Activated CD8-positive, alpha-beta T cell treated with anti-CD3 and anti-CD28 coated beads for 36 hours (primary cell): ENCODE data around the gene MYOD1. TPM values are rescaled to one million over a fixed set of nuclear protein-coding genes. Genes with fewer than 3 reads are reported as not detected.

ENCODE experiments used
- ATAC-seq: fragments of 200-7000 bp; cut with Tn5 transposase; one replicate; pipeline ENCODE4 v1.10.0; 2021; ENCODE audit warnings: mild to moderate bottlenecking, moderate library complexity
- CTCF ChIA-PET: fragments of 350-600 bp; sonication (Branson Sonifier 250); formaldehyde crosslinking; loops from one replicate; lab custom pipeline; 2021; ENCODE audit warnings: antibody characterized with exemption; lab: Charles Lee
- POLR2A ChIA-PET: fragments of 350-600 bp; sonication (Branson Sonifier 250); formaldehyde crosslinking; loops from one replicate; lab custom pipeline; 2021; ENCODE audit warnings: antibody characterized with exemption; lab: Charles Lee
- DNase-seq: peaks from one replicate; pipeline ENCODE4 v3.0.0-alpha.2; 2020
- H3K27ac Mint-ChIP-seq: one replicate; pipeline ENCODE4 v1.8.0; 2021; ENCODE audit warnings: mild to moderate bottlenecking, mixed read lengths
- H3K27me3 Mint-ChIP-seq: one replicate; pipeline ENCODE4 v1.8.0; 2021; ENCODE audit warnings: mixed read lengths
- H3K36me3 Mint-ChIP-seq: one replicate; pipeline ENCODE4 v1.8.0; 2021; ENCODE audit warnings: low read depth, mixed read lengths
- H3K4me1 Mint-ChIP-seq: one replicate; pipeline ENCODE4 v1.8.0; 2021; ENCODE audit warnings: low read depth, mixed read lengths
- H3K4me3 Mint-ChIP-seq: one replicate; pipeline ENCODE4 v1.8.0; 2021; ENCODE audit warnings: mild to moderate bottlenecking, moderate library complexity, mixed read lengths
- H3K9me3 Mint-ChIP-seq: one replicate; pipeline ENCODE4 v1.8.0; 2021; ENCODE audit warnings: mixed read lengths
- intact Hi-C: fragments of 100-400 bp; cut with micrococcal nuclease; formaldehyde crosslinking; loops from one replicate; pipeline ENCODE4 v1.10.0; 2022
- total RNA-seq, 2 experiments: library from RNA; stranded (reverse); gene quantifications; one replicate each; pipeline ENCODE4 v1.2.3, GENCODE V29; 2021
- TF ChIP-seq, protein P1 (sequence below): fragments of 200-600 bp; IDR thresholded peaks from one replicate; pipeline ENCODE4 v1.8.0; 2022; ENCODE audit warnings: antibody characterized with exemption, mild to moderate bottlenecking

The MYOD1 gene
- total RNA-seq, result not detected

DNA sequence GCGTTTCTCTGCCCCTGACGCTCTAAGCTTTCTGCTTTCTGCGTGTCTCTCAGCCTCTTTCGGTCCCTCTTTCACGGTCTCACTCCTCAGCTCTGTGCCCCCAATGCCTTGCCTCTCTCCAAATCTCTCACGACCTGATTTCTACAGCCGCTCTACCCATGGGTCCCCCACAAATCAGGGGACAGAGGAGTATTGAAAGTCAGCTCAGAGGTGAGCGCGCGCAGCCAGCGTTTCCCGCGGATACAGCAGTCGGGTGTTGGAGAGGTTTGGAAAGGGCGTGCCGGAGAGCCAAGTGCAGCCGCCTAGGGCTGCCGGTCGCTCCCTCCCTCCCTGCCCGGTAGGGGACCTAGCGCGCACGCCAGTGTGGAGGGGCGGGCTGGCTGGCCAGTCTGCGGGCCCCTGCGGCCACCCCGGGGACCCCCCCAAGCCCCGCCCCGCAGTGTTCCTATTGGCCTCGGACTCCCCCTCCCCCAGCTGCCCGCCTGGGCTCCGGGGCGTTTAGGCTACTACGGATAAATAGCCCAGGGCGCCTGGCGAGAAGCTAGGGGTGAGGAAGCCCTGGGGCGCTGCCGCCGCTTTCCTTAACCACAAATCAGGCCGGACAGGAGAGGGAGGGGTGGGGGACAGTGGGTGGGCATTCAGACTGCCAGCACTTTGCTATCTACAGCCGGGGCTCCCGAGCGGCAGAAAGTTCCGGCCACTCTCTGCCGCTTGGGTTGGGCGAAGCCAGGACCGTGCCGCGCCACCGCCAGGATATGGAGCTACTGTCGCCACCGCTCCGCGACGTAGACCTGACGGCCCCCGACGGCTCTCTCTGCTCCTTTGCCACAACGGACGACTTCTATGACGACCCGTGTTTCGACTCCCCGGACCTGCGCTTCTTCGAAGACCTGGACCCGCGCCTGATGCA lies at the start of gene MYOD1:
Gene MYOD1 (plus strand): TSS at position 544 of the 910 bp plus-strand sequence. CDS start 212 bp downstream, at position 756.
- H3K4me1 Mint-ChIP-seq, result peaks cover 2% of the 10 kb centered on the region
- POLR2A ChIA-PET, result interaction anchor here (0.6 kb wide), 1 partner anchor 721 kb away, joined by 4 read pairs; no protein-coding TSS in a partner anchor

DNA sequence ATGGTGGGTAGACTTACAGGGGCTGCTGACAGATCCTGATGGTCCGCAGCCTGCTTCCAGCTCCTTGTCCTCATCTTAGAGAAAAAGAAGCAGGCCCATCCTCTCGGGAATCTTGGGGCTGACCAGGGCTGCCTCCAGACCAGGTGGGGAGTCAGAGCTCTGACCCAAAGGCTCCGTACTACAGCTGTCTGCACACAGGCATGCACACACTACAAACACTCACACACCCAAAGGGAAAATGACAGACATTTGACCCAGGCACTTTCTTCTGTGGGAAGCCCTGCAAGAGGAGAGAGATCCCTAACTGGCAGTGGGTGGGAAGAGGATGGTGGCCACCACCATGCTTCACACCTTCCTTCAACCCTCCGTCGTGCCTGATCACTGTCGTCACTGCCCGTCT lies 46.9 kb upstream of the MYOD1 start:
- Mint-ChIP-seq H3K4me1 (no peaks in the 10 kb centered on the region), H3K4me3 (no peak overlapping the region), H3K36me3 (no peaks in the 10 kb centered on the region), H3K27ac (no peak overlapping the region), H3K27me3 (peaks cover 23% of the 10 kb centered on the region), H3K9me3 (peaks cover 7% of the 10 kb centered on the region)
- ATAC-seq, result no peak
- ChIA-PET POLR2A (no interaction called here), CTCF (interaction anchor here (1.4 kb wide), 1 partner anchor 59 kb away, joined by 3 read pairs; no protein-coding TSS in a partner anchor)
- no peak for DNase-seq
- TF ChIP-seq, protein P1, sequence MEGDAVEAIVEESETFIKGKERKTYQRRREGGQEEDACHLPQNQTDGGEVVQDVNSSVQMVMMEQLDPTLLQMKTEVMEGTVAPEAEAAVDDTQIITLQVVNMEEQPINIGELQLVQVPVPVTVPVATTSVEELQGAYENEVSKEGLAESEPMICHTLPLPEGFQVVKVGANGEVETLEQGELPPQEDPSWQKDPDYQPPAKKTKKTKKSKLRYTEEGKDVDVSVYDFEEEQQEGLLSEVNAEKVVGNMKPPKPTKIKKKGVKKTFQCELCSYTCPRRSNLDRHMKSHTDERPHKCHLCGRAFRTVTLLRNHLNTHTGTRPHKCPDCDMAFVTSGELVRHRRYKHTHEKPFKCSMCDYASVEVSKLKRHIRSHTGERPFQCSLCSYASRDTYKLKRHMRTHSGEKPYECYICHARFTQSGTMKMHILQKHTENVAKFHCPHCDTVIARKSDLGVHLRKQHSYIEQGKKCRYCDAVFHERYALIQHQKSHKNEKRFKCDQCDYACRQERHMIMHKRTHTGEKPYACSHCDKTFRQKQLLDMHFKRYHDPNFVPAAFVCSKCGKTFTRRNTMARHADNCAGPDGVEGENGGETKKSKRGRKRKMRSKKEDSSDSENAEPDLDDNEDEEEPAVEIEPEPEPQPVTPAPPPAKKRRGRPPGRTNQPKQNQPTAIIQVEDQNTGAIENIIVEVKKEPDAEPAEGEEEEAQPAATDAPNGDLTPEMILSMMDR, result no peak
- intact Hi-C loops, result no loop called here

More for the DNA sequence above, at the start of gene MYOD1:
- Mint-ChIP-seq H3K9me3 (no peaks in the 10 kb centered on the region), H3K27me3 (peaks cover 34% of the 10 kb centered on the region), H3K27ac (no peak within 1 kb of the TSS), H3K4me3 (no peak within 1 kb of the TSS), H3K36me3 (no peaks in the 10 kb centered on the region)
- ATAC-seq (no peak), DNase-seq (no peak)
- CTCF ChIA-PET, result interaction anchor here (6.9 kb wide), 1 partner anchor 12 kb away, joined by 55 read pairs; no protein-coding TSS in a partner anchor
- TF ChIP-seq, protein P1, result no peak
- intact Hi-C loops, result loop anchor here (10.0 kb wide), 1 partner anchor 124 kb away; no protein-coding TSS in a partner anchor

DNA sequence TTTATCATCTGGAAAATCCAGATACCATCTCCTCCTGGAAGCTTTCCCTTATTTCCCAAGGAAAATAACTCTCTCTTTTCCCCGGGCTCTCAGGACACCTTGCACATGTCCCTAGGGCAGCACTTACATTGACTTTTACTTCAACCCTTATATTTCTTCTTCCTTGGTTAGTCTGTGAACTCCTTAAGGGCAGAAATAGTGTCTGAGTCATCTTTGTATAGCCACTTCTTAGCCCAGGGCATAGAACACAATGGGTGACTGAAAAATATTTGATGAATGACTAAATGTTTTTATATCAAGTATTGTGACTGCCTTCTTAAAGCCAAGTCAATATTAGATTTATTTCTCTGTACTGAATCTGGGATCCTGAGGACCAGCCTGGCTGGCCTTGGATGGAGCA lies 45.4 kb upstream of the MYOD1 start:
- DNase-seq (no peak), ATAC-seq (no peak)
- POLR2A ChIA-PET, result no interaction called here
- H3K9me3 Mint-ChIP-seq, result peaks cover 7% of the 10 kb centered on the region
- peaks cover 25% of the 10 kb centered on the region for H3K27me3 Mint-ChIP-seq
- CTCF ChIA-PET, result no interaction called here
- H3K4me3 Mint-ChIP-seq, result no peak overlapping the region
- no peak overlapping the region for H3K27ac Mint-ChIP-seq
- intact Hi-C loops, result no loop called here
- TF ChIP-seq, protein P1, result no peak
- no peaks in the 10 kb centered on the region for H3K36me3 Mint-ChIP-seq
- no peaks in the 10 kb centered on the region for H3K4me1 Mint-ChIP-seq

DNA sequence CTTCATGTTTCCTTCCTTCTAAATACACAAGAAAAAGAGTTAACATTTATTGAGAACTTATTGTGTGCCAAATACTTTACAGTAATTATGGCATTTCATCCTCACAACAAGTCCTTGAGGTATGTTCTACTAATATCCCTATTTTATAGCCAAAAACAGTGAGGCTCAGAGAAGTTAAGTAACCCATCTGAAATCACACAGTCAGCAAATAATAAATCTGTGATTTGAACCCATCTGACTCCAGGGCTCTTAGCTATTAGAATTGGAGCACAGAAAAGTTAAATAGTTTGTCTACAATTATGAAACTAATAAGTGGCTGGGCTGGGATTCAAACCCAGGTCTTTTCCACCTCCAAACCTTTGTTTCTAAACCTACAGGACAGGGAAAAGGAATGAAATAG lies 36.5 kb upstream of the MYOD1 start:
- H3K4me1 Mint-ChIP-seq, result no peaks in the 10 kb centered on the region

More for the DNA sequence above, 36.5 kb upstream of the MYOD1 start:
- CTCF ChIA-PET, result interaction anchor here (0.9 kb wide), 1 partner anchor 84 kb away, joined by 3 read pairs; no protein-coding TSS in a partner anchor
- DNase-seq (no peak), ATAC-seq (no peak)
- Mint-ChIP-seq H3K9me3 (no peaks in the 10 kb centered on the region), H3K27ac (no peak overlapping the region), H3K27me3 (peaks cover 17% of the 10 kb centered on the region), H3K4me3 (no peak overlapping the region), H3K36me3 (no peaks in the 10 kb centered on the region)
- TF ChIP-seq, protein P1, result no peak
- POLR2A ChIA-PET, result no interaction called here
- intact Hi-C loops, result no loop called here
